HG02943 (cell line): Measurements from ENCODE around the gene RNF14.

Experiments
- ATAC-seq: cut with Tn5 transposase; IDR thresholded peaks from one replicate; pipeline ENCODE4 v1.9.1; 2021; ENCODE audit warnings: mild to moderate bottlenecking, low read depth, moderate library complexity; ENCODE audit not compliant: unreplicated experiment

RNF14 gene

GRCh38 chr5:141973871-141974595, 5.1 kb downstream of the RNF14 start:
- no peak for ATAC-seq

- ATAC-seq: no peak
Observed at GRCh38 chr5:141976176-141976575, 7.3 kb downstream of the RNF14 start.

- no peak for ATAC-seq
Observed at GRCh38 chr5:141978389-141978788, 9.5 kb downstream of the RNF14 start.

- no peak for ATAC-seq
Observed at GRCh38 chr5:141982626-141983025, 13.7 kb downstream of the RNF14 start.

- no peak for ATAC-seq
Observed at GRCh38 chr5:141986072-141986471, 17.2 kb downstream of the RNF14 start.

GRCh38 chr5:141989720-141990119, 20.8 kb downstream of the RNF14 start:
- ATAC-seq: no peak

GRCh38 chr5:141992349-141992963, 23.6 kb downstream of the RNF14 start:
- no peak for ATAC-seq

- ATAC-seq: no peak
Observed at GRCh38 chr5:141994511-141995136, 25.7 kb downstream of the RNF14 start.

GRCh38 chr5:141995656-141996055, 26.8 kb downstream of the RNF14 start:
- no peak for ATAC-seq

GRCh38 chr5:141997358-141997960, 28.6 kb downstream of the RNF14 start:
- ATAC-seq: no peak

- no peak for ATAC-seq
Observed at GRCh38 chr5:142000173-142000572, 31.3 kb downstream of the RNF14 start.

- no peak for ATAC-seq
Observed at GRCh38 chr5:142000704-142001484, 32.0 kb downstream of the RNF14 start.

- ATAC-seq: no peak
Observed at GRCh38 chr5:142003266-142003800, 34.4 kb downstream of the RNF14 start.

- ATAC-seq: no peak
Observed at GRCh38 chr5:142006363-142007236, 37.7 kb downstream of the RNF14 start.

- ATAC-seq: no peak
Observed at GRCh38 chr5:142007237-142007544, 38.3 kb downstream of the RNF14 start.

GRCh38 chr5:142008813-142009212, 39.9 kb downstream of the RNF14 start:
- no peak for ATAC-seq

GRCh38 chr5:142009886-142010285, 41.0 kb downstream of the RNF14 start:
- no peak for ATAC-seq

GRCh38 chr5:142011572-142012185, 42.8 kb downstream of the RNF14 start:
- no peak for ATAC-seq

- no peak for ATAC-seq
Observed at GRCh38 chr5:142012186-142012785, 43.4 kb downstream of the RNF14 start.
